Measurements from ENCODE around the gene PDIA6.

DNA sequence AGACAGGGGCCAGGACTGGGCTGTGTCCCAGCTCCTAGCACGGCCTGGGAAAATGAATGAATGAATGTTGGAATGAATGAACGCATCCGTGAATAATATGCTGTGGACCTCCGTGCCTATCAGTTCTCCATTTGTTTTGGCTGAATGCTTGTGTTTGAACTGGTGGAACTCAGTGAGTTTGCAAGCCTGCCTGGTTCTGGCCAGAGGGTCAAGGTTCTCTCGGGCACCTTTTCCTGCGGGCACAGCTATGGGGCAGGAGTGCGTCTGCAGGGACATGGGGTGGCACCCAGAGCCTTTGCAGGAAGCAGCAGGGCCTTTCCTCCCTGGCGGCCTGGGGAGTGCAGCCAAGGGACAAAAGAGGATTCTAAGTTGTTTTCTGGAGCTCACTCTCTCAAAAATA is 17.6 kb upstream of the PDIA6 start:
- TF ChIP-seq, protein P1, sequence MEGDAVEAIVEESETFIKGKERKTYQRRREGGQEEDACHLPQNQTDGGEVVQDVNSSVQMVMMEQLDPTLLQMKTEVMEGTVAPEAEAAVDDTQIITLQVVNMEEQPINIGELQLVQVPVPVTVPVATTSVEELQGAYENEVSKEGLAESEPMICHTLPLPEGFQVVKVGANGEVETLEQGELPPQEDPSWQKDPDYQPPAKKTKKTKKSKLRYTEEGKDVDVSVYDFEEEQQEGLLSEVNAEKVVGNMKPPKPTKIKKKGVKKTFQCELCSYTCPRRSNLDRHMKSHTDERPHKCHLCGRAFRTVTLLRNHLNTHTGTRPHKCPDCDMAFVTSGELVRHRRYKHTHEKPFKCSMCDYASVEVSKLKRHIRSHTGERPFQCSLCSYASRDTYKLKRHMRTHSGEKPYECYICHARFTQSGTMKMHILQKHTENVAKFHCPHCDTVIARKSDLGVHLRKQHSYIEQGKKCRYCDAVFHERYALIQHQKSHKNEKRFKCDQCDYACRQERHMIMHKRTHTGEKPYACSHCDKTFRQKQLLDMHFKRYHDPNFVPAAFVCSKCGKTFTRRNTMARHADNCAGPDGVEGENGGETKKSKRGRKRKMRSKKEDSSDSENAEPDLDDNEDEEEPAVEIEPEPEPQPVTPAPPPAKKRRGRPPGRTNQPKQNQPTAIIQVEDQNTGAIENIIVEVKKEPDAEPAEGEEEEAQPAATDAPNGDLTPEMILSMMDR (IDR thresholded peaks at IDR 0.05) = no peak
- TF ChIP-seq EZH2 (IDR thresholded peaks at IDR 0.05; ENCODE audit: borderline replicate concordance, insufficient read depth, low read depth, low read length, poor library complexity, severe bottlenecking) = no peak

Measured in B cell (primary cell).